ENCODE results near the gene TTC33. TPM values are rescaled to one million over a fixed set of nuclear protein-coding genes. Genes with fewer than 3 reads are reported as not detected.

TTC33 gene
- total RNA-seq, 3 donors from 2014 or later = 17.6 to 28.1 (median 18.4) TPM

- no peak for DNase-seq (ENCODE audit: low spot score in 2 of 2)
- Histone ChIP-seq H3K27ac (no peak overlapping the region), H3K27me3 (no peaks in the 10 kb centered on the region), H3K4me1 (peaks cover 0 to 4% of the 10 kb centered on the region in 2 donors), H3K36me3 (no peaks in the 10 kb centered on the region), H3K4me3 (no peak overlapping the region), H3K9me3 (no peaks in the 10 kb centered on the region)
- TF ChIP-seq POLR2AphosphoS5 (IDR thresholded peaks at IDR 0.05) = no peak
- intact Hi-C loops (cut with DNase I; ENCODE audit: low total_unique reads) = no loop called here
These were observed 26.2 kb upstream of the TTC33 start for GRCh38 chr5:40781843-40782409.

- TF ChIP-seq POLR2A (IDR thresholded peaks at IDR 0.05) (no peak), CTCF (IDR thresholded peaks at IDR 0.05) (no peak), POLR2AphosphoS5 (IDR thresholded peaks at IDR 0.05) (no peak)
- Histone ChIP-seq H3K4me1 (peaks cover 0 to 11% of the 10 kb centered on the region in 2 donors), H3K4me3 (no peak overlapping the region), H3K27me3 (no peaks in the 10 kb centered on the region), H3K9me3 (no peaks in the 10 kb centered on the region), H3K36me3 (no peaks in the 10 kb centered on the region), H3K27ac (no peak overlapping the region)
- no peak for DNase-seq (ENCODE audit: low spot score in 2 of 2)
- intact Hi-C loops (cut with DNase I; ENCODE audit: low total_unique reads) = no loop called here
These were observed 25.1 kb upstream of the TTC33 start for GRCh38 chr5:40780858-40781257.

GRCh38 chr5:40780199-40780598 is 24.4 kb upstream of the TTC33 start:
- intact Hi-C loops (cut with DNase I; ENCODE audit: low total_unique reads) = no loop called here
- TF ChIP-seq CTCF (IDR thresholded peaks at IDR 0.05) (no peak), POLR2A (IDR thresholded peaks at IDR 0.05) (no peak), POLR2AphosphoS5 (IDR thresholded peaks at IDR 0.05) (no peak)
- no peak overlapping the region for H3K4me3 ChIP-seq

GRCh38 chr5:40779561-40779960 is 23.8 kb upstream of the TTC33 start:
- no peak overlapping the region for H3K4me3 ChIP-seq
- DNase-seq (ENCODE audit: low spot score in 2 of 2) = no peak
- H3K27ac ChIP-seq = no peak overlapping the region
- TF ChIP-seq POLR2AphosphoS5 (IDR thresholded peaks at IDR 0.05) (no peak), CTCF (IDR thresholded peaks at IDR 0.05) (no peak), POLR2A (IDR thresholded peaks at IDR 0.05) (no peak)
- no peaks in the 10 kb centered on the region for H3K27me3 ChIP-seq
- intact Hi-C loops (cut with DNase I; ENCODE audit: low total_unique reads) = no loop called here
- H3K4me1 ChIP-seq = peaks cover 0 to 11% of the 10 kb centered on the region in 2 donors
- H3K9me3 ChIP-seq = no peaks in the 10 kb centered on the region
- no peaks in the 10 kb centered on the region for H3K36me3 ChIP-seq

More at GRCh38 chr5:40780199-40780598, 24.4 kb upstream of the TTC33 start:
- Histone ChIP-seq H3K27me3 (no peaks in the 10 kb centered on the region), H3K4me1 (peaks cover 0 to 11% of the 10 kb centered on the region in 2 donors), H3K36me3 (no peaks in the 10 kb centered on the region), H3K27ac (no peak overlapping the region), H3K9me3 (no peaks in the 10 kb centered on the region)
- DNase-seq (ENCODE audit: low spot score in 2 of 2) = no peak

GRCh38 chr5:40778133-40778532 is 22.4 kb upstream of the TTC33 start:
- Histone ChIP-seq H3K36me3 (no peaks in the 10 kb centered on the region), H3K9me3 (no peaks in the 10 kb centered on the region), H3K27me3 (no peaks in the 10 kb centered on the region), H3K4me3 (no peak overlapping the region), H3K27ac (no peak overlapping the region), H3K4me1 (peaks cover 0 to 11% of the 10 kb centered on the region in 2 donors)
- intact Hi-C loops (cut with DNase I; ENCODE audit: low total_unique reads) = no loop called here
- no peak for DNase-seq (ENCODE audit: low spot score in 2 of 2)
- TF ChIP-seq CTCF (IDR thresholded peaks at IDR 0.05) (no peak), POLR2AphosphoS5 (IDR thresholded peaks at IDR 0.05) (no peak), POLR2A (IDR thresholded peaks at IDR 0.05) (no peak)

GRCh38 chr5:40776658-40776977 is 20.9 kb upstream of the TTC33 start:
- H3K27ac ChIP-seq = peak overlapping the region; percentile 13 to 72
- DNase-seq (ENCODE audit: low spot score in 2 of 2) = no peak
- H3K9me3 ChIP-seq = no peaks in the 10 kb centered on the region
- peaks cover 0 to 7% of the 10 kb centered on the region in 2 donors for H3K4me1 ChIP-seq
- no peak overlapping the region for H3K4me3 ChIP-seq
- TF ChIP-seq CTCF (IDR thresholded peaks at IDR 0.05) (no peak), POLR2AphosphoS5 (IDR thresholded peaks at IDR 0.05) (no peak), POLR2A (IDR thresholded peaks at IDR 0.05) (no peak)
- intact Hi-C loops (cut with DNase I; ENCODE audit: low total_unique reads) = no loop called here
- no peaks in the 10 kb centered on the region for H3K27me3 ChIP-seq
- H3K36me3 ChIP-seq = no peaks in the 10 kb centered on the region
